Cortex of kidney (tissue), 1 donor: ENCODE data around the gene C10orf120.

Experiments
- DNase-seq: peaks from one replicate; lab custom pipeline; 2025; lab: John Stamatoyannopoulos, UW

Gene C10orf120

DNA sequence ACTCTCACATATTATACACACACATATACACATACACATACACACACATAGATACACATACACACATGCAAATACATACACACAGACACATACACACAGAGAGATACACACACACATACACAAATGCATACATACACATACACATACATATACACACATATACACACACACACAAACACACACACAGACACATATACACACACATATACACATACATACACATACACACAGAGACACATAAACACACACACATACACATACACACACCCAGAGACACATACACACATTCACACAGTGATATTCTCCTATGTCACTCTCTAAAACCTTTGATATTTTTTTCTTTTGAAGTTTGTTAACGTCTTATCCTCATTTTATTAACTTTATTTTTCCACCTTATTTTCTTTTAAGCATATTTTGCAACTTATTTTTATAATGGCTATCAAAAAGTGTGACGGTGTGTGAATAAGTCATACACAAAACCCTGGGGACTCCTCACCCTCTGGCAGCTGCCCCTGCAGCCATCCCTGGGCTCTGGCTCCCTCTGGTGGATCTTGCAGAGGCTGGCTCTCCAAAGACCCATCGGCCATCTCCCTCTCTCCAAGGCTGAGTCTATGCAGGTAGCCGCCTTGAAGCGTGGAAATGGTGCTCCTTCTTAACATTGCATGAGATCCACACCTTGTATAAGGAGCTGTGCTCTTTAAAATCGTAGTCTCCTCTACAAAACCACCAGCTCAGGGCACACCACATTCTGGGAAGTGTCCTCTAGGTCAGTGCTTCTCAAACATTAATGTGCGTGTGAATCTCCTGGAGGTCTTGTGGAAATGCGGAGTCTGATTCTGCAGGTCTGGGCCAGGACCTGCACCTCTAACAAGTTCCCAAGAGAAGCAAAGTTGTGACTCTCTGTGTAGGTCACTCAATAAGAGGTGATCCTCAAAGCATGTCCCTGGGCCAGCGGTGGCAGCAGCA lies 4.1 kb upstream of the C10orf120 start:
- no peak for DNase-seq

DNA sequence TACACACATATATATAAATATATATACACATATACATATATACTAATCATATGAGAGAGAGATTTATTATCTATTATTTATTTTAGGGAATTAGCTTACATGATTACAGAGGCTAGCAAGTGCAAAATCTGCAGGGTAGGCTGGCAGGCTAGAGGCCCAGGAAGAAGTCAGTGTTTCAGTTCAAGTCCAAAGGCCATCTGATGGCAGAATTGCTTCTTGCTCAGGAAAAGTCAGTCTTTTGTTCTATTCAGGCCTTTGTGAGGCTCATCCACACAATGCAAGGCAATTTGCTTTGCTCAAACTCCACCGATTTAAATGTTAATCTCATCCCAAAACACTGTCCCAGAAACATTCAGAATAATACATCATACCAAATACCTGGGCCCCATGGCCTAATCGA lies 2.6 kb upstream of the C10orf120 start:
- no peak for DNase-seq

DNA sequence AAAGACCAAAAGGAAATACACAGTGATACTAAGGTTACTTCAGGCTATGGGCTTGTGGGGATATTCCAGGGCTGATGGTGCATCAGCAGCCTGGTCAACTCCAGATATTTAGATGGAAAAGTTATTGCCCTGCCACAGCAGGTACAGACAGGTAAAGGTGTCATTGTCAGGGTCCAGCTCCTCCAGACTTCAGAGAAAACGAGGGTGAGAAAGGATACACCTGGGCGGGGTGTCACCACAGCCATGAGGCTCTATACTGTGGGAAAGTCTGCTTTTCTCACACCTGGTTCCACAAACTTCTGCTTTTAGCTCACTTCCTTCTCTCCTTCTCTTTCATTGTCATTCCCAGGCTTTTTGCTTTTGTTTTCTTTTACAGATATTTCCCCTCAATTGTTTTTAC lies 2.0 kb upstream of the C10orf120 start:
- no peak for DNase-seq

DNA sequence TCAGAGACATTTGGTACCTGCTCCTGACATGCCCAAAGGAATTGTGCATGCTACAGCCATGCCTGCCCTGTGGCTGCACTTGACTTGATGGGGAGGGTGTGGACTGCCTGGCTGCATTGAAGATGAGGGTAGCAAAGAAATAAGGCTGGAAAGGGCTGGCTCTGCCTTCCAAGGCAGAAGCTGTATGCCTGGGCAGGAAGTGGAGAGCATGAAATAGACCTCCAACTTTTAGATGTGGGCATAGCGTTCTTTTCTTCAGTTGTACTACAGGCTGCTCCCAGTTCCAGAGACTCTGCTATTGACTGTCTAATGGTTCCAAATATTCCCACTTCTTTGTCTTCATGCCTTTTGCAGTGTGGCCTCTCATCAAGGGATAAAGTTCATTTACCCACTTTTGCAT lies 3.0 kb downstream of the C10orf120 start:
- no peak for DNase-seq

DNA sequence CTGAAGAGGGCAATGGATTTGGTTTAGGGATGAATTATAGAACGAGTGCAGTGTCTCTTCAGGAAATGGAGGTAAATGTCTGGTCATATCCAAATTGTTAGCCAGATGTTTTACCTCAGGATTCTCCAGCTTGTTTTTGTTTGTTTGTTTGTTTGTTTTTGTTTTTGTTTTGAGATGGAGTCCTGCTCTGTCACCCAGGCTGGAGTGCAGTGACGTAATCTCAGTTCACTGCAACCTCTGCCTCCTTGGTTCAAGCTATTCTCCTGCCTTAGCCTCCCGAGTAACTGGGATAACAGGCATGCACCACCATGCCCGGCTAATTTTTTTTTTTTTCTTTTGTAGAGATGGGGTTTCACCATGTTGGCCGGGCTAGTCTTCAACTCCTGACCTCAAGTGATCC lies 6.9 kb downstream of the C10orf120 start:
- no peak for DNase-seq

DNA sequence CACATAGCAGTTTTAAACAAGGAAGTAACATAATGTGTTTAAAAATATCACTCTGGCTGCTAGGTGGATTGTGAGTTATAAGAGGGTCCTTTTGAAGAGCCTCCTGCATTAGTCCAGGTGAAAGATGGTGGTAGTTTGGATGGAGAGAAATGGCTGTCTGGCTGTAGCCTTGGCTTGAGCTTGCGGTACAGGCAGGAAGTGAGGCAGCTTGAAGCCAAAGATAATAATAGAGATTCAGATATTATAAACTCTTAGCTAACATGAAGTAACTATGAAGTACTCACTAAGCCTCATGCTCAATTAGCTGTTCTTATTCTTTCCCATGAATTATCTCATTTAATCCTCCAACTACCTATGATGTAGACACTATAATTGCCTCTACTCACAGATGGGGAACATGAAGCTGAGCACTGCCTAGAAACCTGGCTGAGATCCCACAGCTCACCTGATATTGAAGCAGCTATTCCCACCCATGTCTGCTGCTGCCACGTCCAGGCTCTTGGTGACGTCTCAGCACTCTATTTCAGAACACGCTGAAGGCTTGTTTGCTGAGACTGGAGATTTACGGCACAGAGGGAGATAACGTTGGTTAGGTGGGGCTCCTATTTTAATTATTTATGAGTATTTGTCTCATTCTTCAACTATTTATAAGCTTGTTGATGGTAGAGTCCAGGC lies 10.4 kb downstream of the C10orf120 start:
- DNase-seq: no peak

DNA sequence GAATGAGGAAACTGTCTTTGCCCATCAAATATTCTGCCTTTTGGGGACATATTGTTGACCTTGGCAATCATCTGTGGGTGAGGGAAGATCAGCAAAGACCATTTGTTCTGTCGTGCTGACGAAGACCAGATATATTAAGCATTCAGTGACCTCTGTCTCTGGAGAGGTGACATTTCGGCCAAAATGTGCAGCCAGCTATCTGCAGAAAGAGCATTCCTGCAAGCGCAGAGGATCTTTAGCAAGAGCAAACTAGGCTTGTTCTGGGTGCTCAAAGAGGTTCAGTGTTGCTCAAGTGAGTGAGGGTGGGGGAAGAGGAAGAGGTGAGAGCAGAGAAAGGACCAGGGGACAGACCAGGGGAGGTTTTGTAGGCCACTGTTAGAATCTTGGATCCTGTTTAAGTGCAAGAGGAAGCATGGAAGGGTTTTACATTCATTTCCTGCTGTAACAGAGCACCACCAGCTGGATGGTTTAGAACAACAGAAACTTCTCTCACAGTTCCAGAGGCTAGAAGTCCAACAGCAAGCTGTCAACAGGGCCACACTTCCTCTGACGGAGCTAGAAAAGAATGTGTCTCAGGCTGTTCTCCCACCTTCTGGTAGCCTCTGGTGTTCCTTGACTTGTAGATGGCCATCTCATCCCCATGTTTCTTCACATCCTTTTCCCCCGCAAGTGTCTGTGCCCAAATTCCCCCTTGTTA lies 11.2 kb downstream of the C10orf120 start:
- no peak for DNase-seq

DNA sequence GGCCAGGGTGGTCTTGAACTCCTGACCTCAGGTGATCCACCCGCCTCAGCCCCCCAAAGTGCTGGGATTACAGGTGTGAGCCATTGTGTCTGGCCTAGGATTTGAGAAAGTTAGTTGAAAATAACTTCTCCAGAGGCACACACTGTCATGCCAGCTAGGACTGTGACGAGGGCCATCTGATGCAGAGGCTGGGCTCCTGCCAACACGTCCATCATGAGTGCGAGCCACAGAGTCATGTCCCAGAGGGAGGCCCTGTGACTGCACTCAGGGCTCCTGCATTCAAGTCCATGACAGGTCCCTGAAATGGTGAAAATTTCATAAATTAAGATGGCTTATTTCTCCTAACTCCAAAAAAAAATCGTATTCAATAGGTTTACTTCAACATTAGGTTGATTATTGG lies 17.1 kb downstream of the C10orf120 start:
- no peak for DNase-seq

DNA sequence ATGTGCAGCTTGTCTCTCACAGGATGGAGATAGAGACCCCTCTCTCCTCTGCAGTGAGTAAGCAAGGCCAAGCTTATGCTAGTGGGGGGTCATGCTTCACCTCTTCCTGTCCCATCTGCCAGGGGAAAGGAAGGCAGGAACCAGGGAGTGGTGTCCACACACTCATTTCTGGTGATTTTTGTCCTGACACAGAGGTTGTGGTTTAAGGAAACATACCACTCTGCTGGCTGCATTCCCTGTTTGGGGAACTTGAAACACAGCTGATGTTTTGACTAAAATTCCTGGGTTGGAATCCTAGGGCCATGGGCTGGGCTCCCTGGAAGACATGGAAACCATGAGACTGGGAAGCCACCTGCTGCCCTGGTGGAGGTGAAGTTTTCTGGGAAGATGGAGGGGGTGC lies 21.4 kb downstream of the C10orf120 start:
- DNase-seq: no peak

DNA sequence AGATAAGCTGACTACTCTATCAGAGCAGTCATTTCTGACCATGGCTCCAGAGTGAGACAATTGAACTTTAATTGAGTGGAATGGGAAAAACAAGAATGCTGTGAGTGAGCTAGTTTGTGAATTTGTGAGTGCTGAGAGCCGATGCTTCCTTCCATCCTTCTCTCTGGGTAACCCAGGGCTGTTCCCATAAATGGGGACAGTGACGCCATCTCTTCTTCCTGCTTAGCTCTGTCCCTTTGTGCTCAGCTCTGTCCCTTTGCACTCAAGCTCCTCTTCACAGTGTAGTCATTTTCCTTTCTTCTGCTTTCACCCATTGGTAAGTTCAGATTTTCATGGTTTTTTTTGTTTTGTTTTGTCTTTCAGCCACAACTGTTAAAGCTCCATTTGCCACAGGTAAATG lies 24.4 kb downstream of the C10orf120 start:
- DNase-seq: no peak

DNA sequence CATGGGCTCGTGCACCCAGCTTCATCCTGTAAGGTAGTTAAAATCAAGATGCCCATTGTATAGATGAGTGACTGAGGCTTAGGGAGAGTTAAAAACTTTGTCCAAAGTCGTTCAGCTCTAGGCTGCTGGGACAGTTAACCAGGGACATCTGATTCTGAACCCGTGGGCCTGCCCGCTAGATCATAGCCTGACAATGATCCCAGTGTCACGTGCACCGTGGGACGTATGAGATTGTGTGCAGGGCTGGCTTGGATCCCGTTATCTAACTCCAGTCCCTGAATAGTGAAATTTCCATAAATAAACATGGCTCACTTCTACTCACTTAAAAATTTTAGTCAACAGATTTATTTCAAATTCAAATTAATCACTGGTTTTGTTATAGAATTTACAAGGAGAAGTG lies 24.9 kb downstream of the C10orf120 start:
- no peak for DNase-seq

DNA sequence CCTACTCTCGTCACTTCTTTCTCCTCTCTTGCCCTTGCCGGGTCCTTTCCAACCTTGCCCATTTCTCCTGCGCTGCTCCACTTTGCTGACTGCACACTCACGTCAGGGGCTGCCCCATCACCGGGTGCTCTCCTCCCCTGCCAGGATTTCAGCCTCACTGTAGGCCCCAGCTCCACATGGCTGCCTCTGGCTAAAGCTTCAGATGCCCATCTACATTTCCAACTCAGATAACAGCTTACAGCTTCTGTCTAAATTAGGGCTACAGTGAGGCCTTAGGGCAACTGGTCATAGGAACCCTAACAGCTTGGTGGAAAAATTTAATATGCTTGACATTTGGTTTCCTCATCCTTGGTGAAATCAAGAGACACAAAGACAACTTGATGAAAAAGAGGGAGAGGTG lies 25.9 kb downstream of the C10orf120 start:
- DNase-seq: no peak

DNA sequence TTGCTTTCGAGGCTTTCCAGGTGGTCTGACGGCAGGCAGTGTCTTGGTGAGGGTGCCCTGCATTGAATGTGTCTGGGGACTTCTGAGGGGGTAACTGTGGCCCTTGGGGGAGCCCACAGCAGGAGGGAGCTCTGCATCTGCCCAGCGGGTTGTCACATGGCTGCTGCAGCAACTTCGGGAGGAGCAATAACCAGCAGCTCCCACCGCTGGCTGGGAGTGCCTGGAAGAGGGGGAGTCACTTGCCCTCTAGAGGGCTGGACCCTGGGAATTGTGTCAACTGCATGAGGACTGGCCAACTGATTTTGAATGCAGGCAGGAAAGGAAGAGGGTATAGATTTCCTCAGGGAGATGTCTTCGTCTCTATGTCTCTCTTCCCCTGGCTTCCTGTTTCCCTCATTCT lies 26.4 kb downstream of the C10orf120 start:
- no peak for DNase-seq

DNA sequence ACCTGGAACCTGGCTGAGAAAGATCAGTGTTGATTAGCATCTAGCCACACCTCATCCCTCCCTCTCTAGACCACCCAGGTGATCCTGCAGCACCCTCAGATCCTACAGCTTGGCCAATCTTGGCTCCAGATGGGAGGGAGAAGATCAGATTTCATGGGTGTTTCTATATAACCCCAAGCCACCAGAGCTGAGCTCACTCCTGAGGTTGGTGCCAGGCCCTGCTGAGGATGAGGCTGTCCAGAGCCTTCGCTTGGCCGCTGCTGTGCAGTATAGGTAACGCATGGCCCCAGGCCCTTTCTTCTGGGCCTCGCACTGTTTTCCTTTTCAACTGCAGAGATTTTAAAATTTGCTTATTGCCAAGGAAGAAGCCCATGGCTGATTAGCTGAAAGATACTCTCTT lies 27.0 kb downstream of the C10orf120 start:
- DNase-seq: no peak

DNA sequence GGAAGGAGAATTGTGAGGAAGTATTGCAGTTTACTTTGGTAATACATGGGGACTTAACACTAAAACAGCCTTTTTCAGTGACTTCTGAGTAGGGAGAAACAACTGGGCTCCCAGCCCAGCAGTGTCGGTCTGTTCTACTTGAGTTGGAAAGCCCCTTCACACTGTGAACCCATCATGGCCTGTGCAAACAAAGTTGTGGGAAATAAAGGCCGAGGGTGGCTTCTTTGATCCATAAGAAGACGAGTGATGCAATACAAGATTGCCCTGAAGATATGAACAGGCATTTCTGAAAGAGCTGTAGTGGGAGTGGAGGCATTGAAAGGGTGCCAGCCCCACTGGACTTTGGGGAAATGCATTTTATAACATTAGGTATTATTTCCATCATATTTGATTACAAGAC lies 28.3 kb downstream of the C10orf120 start:
- no peak for DNase-seq

DNA sequence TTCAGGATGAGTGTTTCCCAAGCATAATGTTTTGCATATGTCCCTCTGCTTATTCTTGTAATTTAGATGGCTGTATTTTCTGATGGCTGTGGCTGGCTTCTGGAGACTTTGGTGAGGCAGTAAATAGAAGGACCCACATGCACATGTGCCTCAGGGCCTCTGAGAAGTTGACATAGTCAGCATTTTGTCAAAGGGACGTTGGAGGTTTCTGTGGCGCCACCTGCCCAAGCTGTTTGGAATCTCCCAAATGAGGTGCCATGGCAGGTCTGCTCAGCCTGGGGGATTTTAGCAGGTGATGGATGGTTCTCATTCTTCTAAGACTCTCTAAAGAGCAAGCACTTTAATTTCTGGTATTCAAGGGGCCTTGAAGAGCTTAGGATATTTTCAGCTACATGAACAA lies 29.8 kb downstream of the C10orf120 start:
- no peak for DNase-seq

DNA sequence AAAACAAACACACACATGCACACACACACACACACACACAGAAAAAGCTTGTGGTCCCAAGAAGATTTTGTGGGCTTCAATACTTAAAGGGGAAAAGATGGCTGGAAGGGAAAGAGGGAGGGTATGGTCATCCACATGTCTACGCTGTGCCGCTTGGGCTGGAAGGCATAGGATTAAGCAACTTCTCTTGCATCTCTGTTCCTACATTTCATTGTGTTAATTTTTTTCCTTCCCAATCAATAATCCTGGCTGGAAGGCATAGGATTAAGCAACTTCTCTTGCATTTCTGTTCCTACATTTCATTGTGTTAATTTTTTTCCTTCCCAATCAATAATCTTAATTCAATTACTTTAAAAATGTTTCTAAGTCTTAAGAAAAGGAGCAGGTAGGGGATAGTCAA lies 30.6 kb downstream of the C10orf120 start:
- DNase-seq: no peak

DNA sequence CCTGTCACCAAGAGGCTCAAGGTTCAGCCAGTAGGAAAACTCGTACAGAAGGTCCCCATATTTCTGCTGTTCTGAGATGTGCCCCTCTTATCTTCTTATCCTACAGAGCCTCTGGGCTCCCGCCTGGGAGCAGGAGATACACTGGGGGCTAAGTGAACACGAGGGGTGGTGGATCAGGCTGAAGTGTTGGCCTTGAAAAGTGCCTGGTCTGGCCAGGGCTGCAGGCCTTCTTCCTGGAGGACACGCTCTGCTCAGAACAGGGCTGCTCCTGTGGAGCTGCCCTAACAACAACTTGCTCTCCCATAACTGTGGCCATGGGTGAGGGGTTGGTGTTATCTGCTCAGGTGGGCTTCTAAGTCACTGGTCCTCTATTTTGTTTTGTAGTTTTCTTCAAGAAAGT lies 33.7 kb downstream of the C10orf120 start:
- DNase-seq: no peak

DNA sequence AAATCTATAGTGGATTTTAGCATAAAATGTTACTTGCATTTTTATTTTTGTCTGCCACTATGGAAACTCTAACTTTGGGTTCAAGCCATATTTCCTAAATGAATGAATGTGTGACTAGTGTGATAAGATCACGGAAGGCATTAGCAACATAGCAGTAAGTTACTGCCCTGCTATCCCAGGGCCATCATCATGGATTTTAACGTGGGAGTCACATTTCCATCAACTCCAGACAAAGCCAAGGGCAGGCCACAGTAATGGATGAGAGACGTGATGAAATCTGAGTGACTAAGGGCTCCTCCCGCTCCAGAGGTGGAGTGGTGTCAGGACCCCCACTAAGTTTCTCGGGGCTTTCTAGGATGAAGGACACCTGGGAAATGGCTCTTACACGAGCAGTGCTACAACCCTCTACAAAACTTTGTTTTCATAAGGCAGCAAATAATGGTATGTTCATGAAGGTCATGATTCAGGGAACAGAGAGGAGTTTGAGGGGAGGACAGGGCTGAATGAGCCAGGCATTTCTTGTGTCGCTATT lies 34.3 kb downstream of the C10orf120 start:
- DNase-seq: no peak

DNA sequence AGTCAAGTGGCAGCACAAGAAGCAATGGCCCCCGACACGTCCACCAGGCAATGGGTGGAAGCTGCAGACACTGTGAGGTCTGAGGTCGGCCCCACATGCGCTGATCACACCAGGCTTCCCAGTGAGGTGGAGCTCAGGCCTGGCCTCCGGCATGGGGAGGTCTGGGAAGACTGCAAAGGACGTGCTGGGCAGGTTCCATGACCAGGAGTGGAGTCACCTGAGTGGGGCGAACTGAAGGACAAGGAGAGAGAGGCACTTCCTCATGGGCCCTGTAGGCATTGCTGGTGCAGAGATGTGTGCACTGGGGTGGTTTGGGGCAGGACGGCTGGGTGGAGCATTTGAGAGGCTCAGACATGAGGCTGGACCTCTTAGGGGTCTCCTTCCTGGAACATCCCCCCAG lies 35.1 kb downstream of the C10orf120 start:
- no peak for DNase-seq

DNA sequence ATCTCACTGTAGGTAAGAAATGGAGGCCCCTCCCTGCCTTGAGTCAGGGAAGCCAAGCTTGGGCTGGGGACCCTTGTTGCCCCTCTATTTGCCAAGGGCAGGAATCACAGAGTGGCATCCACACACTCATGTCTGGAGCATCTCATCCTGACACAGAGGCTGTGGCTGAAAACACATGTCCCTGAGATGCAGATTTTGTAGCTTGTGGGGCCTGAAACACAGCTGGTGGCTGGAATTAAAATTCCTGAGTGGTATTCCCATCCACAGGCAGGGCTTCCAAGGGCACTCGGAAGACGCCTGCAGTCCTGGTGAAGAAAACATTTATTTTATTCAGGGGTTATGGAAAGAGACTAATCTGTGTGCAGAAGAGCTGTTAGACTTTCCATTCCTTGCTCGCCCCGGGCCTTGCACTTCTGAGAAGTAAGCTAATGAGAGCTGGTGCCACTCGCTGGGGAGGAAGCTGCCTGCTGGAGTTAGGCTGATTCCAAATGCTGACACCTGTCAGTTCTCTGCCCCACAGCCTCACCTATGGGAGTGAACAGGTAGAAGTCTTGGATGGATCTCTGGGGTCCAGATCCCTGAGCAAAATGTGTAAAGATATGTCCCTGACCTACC lies 36.0 kb downstream of the C10orf120 start:
- no peak for DNase-seq

DNA sequence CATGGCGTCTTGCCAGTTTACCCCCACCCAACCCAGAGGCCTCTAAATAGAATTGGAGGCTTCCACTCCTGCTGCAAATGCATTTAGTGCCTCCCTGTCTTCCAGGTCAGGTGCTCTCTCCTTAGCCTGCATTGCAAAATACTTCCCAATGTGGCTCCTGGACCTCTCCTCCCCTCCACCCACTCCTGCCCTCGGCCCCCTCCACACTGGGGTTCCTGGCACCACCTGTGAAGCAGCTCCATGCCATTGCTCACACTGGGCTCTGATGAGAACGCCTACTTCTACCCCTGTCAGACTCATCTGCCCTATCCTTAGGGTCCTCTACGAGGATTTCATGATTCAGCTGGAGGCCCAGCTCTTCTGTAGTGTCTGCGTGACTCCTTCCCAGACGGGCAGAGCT lies 37.4 kb downstream of the C10orf120 start:
- no peak for DNase-seq
